ENCODE measurements around the gene CEP164. TPM values are rescaled to one million over a fixed set of nuclear protein-coding genes. Genes with fewer than 3 reads are reported as not detected.
A peak's percentile ranks its signal among the peaks of the same experiment; 100 is the strongest.

The CEP164 gene
- polyA plus RNA-seq, 3 donors: 4.3 to 32.1 (median 8.0) TPM

- H4K20me1 ChIP-seq (ENCODE audit: insufficient read depth, low read length): no peaks in the 10 kb centered on the region
- H3K4me2 ChIP-seq (replicated peaks; ENCODE audit: extremely low read depth, low read length, poor library complexity, severe bottlenecking): peak overlapping the region; percentile 87
- DNase-seq: peak in 2 of 3 donors; percentile 17 to 34
- peak overlapping the region; percentile 51 to 83 (median 57) for H3K4me3 ChIP-seq (replicated peaks in 1 of 3; ENCODE audit: low read depth in 2 of 3, low read length in 3 of 3)
- no peaks in the 10 kb centered on the region for H3K36me3 ChIP-seq (replicated peaks in 1 of 2; ENCODE audit: control insufficient read depth in 1 of 2, insufficient read depth in 2 of 2, low read length in 2 of 2)
- Mint-ChIP-seq H3K36me3 (peaks cover 3% of the 10 kb centered on the region in 2 donors), H3K27me3 (ENCODE audit: low read depth in 3 of 3) (peaks cover 11 to 29% (median 17%) of the 10 kb centered on the region in 3 donors), H3K4me1 (peaks cover 36% of the 10 kb centered on the region), H3K9me3 (peaks cover 0 to 3% (median 0%) of the 10 kb centered on the region in 7 donors), H3K4me3 (peak overlapping the region; percentile 92 to 96), H3K27ac (peak overlapping the region in 2 of 7 donors; percentile 26 to 41)
- intact Hi-C loops (cut with micrococcal nuclease): no loop called here
- H3K9me3 ChIP-seq (replicated peaks in 1 of 2; ENCODE audit: control insufficient read depth in 1 of 2, insufficient read depth in 1 of 2, low read length in 2 of 2): no peaks in the 10 kb centered on the region
- H3K79me2 ChIP-seq (ENCODE audit: insufficient read depth, low read length): peaks cover 6% of the 10 kb centered on the region
- H3K27ac ChIP-seq (ENCODE audit: low read depth in 1 of 2, low read length in 2 of 2): peak overlapping the region in 1 of 2 donors; percentile 20
- H3K27me3 ChIP-seq (ENCODE audit: control insufficient read depth in 2 of 2, insufficient read depth in 2 of 2, low read length in 2 of 2): peaks cover 5 to 10% of the 10 kb centered on the region in 2 donors
- TF ChIP-seq CTCF (IDR thresholded peaks at IDR 0.05): no peak
- H2AFZ ChIP-seq (ENCODE audit: insufficient read depth, low read depth, low read length, poor library complexity, severe bottlenecking): peak overlapping the region; percentile 98
- peak overlapping the region; percentile 66 for H3K9ac ChIP-seq (ENCODE audit: insufficient read depth, low read length, poor library complexity, severe bottlenecking)
- WGBS (ENCODE audit: insufficient coverage): under 1% methylated on average over 60 of the region's 62 CpGs
- H3K4me1 ChIP-seq (ENCODE audit: control insufficient read depth in 1 of 2, insufficient read depth in 2 of 2, low read length in 2 of 2): peaks cover 37 to 39% of the 10 kb centered on the region in 2 donors
These were observed 12.1 kb upstream of the CEP164 start for GRCh38 chr11:117315285-117316196.

GRCh38 chr11:117316197-117316961, 11.3 kb upstream of the CEP164 start, which contains the start of gene BACE1:
Gene BACE1 (minus strand): TSS chr11:117316256. CDS start chr11:117315795, 461 bp downstream.
- Histone ChIP-seq H3K36me3 (replicated peaks in 1 of 2; ENCODE audit: control insufficient read depth in 1 of 2, insufficient read depth in 2 of 2, low read length in 2 of 2) (no peaks in the 10 kb centered on the region), H3K9ac (ENCODE audit: insufficient read depth, low read length, poor library complexity, severe bottlenecking) (peak within 1 kb of the TSS; percentile 66), H3K4me2 (replicated peaks; ENCODE audit: extremely low read depth, low read length, poor library complexity, severe bottlenecking) (peak within 1 kb of the TSS; percentile 87), H3K9me3 (replicated peaks in 1 of 2; ENCODE audit: control insufficient read depth in 1 of 2, insufficient read depth in 1 of 2, low read length in 2 of 2) (no peaks in the 10 kb centered on the region), H4K20me1 (ENCODE audit: insufficient read depth, low read length) (no peaks in the 10 kb centered on the region), H3K79me2 (ENCODE audit: insufficient read depth, low read length) (peaks cover 6% of the 10 kb centered on the region), H3K4me1 (ENCODE audit: control insufficient read depth in 1 of 2, insufficient read depth in 2 of 2, low read length in 2 of 2) (peaks cover 37 to 39% of the 10 kb centered on the region in 2 donors), H3K27ac (ENCODE audit: low read depth in 1 of 2, low read length in 2 of 2) (peak within 1 kb of the TSS in 1 of 2 donors; percentile 20), H2AFZ (ENCODE audit: insufficient read depth, low read depth, low read length, poor library complexity, severe bottlenecking) (peak within 1 kb of the TSS; percentile 98), H3K4me3 (replicated peaks in 1 of 3; ENCODE audit: low read depth in 2 of 3, low read length in 3 of 3) (peak within 1 kb of the TSS; percentile 51 to 83 (median 57)), H3K27me3 (ENCODE audit: control insufficient read depth in 2 of 2, insufficient read depth in 2 of 2, low read length in 2 of 2) (peaks cover 5 to 10% of the 10 kb centered on the region in 2 donors)
- Mint-ChIP-seq H3K36me3 (peaks cover 3% of the 10 kb centered on the region in 2 donors), H3K27me3 (ENCODE audit: low read depth in 3 of 3) (peaks cover 11 to 29% (median 17%) of the 10 kb centered on the region in 3 donors), H3K27ac (peak within 1 kb of the TSS in 4 of 7 donors; percentile 7 to 61 (median 34)), H3K4me3 (peak within 1 kb of the TSS; percentile 92 to 96), H3K9me3 (peaks cover 0 to 3% (median 0%) of the 10 kb centered on the region in 7 donors), H3K4me1 (peaks cover 33% of the 10 kb centered on the region)
- WGBS (ENCODE audit: insufficient coverage): 15% methylated on average over 29 of the region's 29 CpGs
- intact Hi-C loops (cut with micrococcal nuclease): no loop called here
- peak in 1 of 3 donors; percentile 4 for DNase-seq
- TF ChIP-seq CTCF (IDR thresholded peaks at IDR 0.05): no peak
